ENCODE results near the gene ULK1.
"Not testable (repeated sequence)": the region's sequence is repeated elsewhere in the genome, so short reads cannot be mapped to it uniquely, and the experiment has no call there.

The ULK1 gene

DNA sequence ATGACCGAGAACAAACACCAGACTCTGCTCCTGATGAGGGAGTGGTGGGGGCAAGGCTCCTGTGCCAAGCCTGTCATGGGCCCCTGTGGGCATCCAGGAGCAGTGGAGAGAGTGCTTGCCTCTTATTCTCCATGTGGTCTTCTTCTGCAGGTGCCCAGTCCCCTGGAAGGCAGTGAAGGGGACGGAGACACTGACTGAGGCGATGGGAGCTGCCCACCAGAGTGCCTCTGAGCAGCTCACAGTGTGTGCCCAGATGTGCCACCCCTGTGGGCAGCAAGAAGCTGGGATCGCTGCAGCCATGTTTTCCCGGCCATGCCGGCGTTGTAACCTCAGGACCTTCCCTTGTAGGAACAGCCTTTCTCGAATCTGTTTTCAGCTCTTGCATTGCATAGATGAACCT lies 49.0 kb downstream of the ULK1 start:
- DNase-seq (ENCODE audit: low spot score) = no peak

DNA sequence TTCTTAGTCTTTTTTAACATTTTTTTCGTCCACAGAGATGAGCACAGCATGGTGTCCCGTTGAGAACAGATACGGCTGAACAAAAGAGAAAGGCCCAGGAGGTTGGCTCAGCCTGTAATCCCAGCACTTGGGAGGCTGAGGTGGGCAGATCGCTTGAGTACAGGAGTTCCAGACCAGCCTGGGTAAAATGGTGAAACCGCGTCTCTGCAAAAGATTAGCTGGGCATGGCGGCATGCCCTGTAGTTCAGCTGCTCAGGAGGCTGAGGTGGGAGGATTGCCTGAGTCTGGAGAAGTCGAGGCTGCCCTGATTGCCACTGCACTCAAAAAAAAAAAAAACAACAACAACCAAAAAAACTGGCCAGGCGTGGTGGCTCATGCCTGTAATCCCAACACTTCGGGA lies 49.5 kb downstream of the ULK1 start:
- no peak for DNase-seq (ENCODE audit: low spot score)

DNA sequence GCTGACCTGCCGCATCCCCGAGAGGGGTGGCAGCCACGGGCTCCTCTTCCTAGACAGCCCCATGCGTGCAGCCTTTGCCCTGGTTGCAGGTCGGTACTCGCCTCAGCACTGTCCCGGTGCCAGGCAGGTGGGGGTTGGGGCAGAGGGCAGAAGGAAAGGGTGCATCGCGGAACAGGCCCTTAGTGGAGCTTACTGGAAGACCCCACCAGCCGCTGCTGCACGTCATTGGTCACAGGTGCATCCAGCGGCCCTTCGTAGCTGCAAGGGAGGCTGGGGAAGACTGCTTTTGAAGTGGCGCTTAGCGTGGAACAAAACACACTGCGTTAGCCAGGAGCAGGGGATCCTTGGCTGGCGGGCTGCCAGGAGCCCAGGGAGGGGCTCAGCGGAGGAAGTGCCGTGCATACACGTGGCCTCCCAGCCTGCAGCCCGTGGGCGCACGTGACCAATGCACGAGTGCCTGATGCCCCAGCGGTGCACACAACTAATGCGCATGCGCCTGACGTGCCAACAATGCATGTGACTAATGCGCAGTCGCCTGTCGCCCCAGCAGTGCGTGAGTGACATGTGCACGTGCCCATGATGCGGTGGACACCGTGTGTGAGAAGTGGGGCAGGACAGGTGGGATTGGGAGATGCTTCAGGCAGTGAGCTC lies 50.3 kb downstream of the ULK1 start:
- DNase-seq (ENCODE audit: low spot score) = no peak

DNA sequence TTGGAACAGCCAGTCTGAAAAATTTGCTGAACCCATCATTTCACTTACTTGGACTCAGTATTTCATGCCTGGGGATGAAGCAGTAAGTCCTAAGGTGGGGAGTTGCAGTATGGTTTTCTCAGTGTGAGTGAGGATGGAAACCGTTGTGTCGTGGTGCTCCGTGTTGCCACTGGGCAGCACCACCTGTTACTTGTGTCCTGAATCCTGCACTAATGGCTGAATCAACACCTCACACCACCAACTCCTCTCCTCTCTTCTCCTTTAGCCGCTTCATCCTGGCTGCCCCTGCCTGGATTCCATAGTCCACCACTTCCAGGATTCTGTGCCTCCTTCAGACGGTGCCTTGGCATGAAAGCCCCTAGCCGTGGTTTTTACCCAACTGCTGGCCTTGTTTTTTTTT lies 52.3 kb downstream of the ULK1 start:
- DNase-seq (ENCODE audit: low spot score) = no peak

DNA sequence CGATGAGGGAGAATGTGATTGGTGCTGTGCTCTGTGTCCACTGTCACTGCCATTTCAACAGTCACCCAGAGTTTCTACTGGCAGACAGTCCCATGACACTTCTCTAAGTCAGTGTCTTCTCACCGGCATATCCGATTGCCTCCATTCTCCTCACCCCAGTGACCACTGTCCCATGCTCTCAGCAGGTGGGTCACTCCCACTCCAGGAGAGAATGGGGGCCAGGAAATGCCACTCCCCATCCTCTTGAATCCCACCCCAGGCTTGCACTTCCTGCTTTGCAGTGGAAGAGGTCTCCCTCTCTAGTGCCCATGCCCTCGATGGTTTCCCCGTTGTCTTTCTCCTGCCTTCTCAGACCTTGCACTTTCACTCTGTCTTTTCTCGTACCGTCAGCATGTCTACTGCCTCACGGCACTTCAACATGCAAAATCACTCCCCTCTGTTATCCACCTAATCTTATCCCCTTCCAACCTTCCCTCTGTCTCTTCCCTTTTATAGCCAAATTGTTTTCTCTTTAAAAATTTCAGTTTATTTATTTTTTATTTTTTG lies 53.1 kb downstream of the ULK1 start:
- DNase-seq (ENCODE audit: low spot score) = no peak

DNA sequence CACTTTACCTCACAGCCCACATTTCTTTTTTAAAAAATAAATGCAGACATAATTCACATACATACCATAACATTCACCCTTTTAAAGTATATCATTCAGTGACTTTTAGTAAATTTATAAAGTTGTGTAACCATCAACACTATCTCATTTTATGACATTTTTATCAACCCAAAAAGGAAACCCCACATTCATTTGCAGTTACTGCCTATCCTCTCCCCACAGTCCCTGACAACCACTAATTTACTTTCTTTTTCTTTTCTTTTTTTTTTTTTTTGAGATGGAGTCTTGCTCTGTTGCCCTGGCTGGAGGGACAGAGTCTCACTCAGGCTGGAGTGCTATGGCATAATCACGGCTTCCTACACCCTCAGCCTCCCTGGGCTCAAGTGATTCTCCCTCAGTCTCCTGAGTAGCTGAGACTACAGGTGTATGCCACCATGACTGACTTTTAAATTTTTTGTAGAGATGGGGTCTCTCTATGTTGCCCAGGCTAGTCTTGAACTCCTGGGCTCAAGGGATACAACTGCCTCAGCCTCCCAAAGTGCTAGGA lies 53.8 kb downstream of the ULK1 start:
- DNase-seq (ENCODE audit: low spot score) = no peak

DNA sequence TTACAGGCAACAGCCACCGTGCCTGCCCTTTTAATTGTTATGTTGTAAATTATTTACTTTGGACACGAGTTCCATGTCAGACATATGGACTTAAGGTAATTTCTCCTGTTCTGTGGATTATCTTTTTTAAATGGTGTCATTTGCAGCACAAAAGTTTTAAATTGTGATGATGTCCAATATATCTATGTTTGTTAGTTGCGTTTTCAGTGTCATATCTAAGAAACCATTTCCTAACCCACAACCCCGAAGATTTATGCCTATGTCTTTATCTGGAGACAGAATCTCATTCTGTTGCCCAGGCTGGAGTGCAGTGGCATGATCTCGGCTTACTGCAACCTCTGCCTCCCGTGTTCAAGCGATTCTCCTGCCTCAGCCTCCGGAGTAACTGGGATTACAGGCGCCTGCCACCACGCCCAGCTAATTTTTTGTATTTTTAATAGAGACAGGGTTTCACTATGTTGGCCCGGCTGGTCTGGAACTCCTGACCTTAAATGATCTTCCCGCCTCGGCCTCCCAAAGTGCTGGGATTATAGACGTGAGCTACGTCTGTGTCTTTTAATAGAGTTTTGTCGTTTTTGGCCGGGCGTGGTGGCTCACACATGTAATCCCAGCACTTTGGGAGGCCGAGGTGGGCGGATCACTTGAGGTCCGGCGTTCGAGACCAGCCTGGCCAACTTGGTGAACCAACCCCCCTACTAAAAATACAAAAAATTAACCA lies 54.5 kb downstream of the ULK1 start:
- not testable (repeated sequence) for DNase-seq (ENCODE audit: low spot score)

DNA sequence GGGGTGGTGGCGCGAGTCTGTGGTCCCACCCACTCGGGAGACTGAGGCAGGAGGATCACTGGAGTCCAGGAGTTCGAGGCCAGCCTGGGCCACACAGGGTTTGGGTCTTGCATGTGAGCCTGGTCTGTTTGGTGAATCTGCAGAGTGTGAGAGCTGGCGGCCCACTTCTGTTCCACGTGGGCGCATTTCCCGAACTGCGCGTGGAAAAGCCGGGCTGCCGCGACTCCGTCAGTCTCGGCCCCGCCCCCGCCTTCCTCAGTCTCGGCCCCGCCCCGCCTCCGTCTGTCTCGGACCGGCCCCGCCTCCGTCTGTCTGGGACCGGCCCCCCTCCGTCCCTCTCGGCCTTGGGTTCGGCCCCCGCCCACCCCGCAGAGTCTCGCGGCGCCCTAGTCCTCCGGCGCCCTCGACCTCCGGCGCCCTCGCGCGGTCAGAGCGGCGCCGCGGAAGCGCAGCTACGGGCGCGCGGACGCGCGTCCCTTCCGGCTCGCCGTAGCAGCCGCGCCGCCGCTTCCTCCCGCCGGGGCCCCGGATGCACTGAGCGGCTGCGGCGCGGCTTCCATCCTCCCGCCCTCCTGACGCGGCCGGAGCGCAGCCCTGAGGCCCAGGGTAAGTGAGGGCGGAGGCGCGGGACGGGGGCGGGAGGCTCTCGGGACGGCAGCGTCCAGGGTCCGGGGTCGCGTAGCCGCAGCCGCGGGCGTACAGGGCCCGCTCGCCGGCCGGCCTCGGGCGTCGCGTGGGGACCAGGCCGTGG lies 55.2 kb downstream of the ULK1 start, which contains the start of gene EP400:
Gene EP400, plus strand, starts transcription at position 512 of the 751 bp plus-strand sequence. CDS start 10,678 bp downstream, outside the sequence.
- DNase-seq (ENCODE audit: low spot score) = peak; percentile 98

DNA sequence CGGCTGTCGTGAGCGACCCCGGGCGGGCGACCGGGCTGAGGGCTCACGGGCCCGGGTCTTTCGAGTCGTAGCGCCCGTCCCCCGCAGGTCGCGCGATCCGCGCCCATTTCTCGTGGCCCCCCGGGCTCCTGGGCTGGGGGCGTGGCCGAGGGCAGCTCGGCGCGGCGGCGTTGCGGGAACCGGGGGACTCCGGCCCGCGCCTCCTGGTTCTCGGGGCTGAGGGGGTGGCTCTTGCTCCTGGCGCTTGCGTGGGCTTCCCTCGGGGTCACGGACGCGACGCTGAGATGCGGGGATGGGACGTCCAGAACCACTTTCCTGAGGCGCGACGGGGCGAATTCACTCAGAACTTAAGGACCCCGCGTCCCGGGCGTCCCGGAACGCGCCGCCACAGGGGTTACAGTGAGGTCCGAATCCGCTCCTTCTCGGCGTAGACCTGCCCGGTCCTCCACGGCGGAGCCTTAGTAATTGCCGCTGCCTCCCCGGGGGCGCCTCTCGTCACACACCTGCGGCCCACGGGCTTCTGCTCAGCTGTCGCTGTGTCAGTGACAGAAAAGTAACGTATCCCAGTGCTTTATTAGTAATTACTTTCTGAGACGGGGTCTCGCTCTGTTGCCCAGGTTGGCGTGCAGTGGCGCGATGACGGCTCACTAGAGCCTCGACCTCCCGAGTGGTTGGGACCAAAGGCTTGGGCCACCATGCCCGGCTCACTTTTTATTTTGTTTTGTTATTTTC lies 55.9 kb downstream of the ULK1 start:
- peak; percentile 35 for DNase-seq (ENCODE audit: low spot score)

DNA sequence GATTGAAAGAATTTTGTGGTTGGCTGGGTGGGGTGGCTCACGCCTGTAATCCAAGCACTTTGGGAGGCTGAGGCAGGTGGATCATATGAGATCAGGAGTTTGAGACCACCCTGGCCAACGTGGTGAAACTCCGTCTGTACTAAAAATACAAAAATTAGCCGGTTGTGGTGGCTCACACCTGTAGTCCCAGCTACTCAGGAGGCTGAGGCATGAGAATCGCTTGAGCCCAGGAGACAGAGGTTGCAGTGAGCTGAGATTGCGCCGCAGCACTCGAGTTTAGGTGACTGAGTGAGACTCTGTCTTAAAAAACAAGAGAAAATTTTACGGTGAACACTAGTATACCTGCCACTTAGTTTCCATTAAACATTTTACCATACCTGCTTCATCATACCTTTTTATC lies 59.4 kb downstream of the ULK1 start:
- DNase-seq (ENCODE audit: low spot score) = not testable (repeated sequence)

DNA sequence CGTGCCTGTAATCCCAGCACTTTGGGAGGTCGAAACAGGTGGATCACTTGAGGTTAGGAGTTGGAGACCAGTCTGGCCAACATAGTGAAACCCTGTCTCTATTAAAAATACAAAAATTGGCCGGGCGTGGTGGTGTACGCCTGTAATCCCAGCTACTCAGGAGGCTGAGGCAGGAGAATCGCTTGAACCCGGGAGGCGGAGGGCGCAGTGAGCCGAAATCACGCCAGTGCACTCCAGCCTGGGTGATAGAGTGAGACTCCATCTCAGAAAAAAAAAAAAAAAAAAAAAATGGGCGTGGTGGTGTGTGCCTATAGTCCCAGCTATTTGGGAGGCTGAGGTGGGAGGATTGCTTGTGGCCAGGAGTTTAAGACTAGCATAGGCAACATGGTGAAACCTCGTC lies 60.0 kb downstream of the ULK1 start:
- not testable (repeated sequence) for DNase-seq (ENCODE audit: low spot score)

DNA sequence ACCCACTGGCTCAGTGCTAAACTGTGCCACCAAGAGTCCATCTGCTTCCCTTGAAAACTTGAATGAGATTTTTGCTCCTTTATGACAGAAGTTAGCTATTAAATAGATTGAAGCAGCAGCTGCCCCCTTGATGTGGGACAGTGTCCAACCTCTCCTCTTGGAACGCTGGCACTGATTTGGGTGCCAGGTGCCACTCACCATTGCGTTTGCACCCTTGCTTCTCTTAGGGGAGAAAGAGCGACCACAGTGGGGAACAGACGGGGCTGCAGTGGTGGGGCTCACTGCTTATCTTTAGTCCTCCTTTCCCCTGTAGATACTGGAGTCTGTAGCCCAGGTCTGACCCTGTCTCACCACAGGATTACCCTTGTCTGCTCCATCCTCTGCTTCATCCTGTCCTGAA lies 64.7 kb downstream of the ULK1 start:
- DNase-seq (ENCODE audit: low spot score) = no peak

DNA sequence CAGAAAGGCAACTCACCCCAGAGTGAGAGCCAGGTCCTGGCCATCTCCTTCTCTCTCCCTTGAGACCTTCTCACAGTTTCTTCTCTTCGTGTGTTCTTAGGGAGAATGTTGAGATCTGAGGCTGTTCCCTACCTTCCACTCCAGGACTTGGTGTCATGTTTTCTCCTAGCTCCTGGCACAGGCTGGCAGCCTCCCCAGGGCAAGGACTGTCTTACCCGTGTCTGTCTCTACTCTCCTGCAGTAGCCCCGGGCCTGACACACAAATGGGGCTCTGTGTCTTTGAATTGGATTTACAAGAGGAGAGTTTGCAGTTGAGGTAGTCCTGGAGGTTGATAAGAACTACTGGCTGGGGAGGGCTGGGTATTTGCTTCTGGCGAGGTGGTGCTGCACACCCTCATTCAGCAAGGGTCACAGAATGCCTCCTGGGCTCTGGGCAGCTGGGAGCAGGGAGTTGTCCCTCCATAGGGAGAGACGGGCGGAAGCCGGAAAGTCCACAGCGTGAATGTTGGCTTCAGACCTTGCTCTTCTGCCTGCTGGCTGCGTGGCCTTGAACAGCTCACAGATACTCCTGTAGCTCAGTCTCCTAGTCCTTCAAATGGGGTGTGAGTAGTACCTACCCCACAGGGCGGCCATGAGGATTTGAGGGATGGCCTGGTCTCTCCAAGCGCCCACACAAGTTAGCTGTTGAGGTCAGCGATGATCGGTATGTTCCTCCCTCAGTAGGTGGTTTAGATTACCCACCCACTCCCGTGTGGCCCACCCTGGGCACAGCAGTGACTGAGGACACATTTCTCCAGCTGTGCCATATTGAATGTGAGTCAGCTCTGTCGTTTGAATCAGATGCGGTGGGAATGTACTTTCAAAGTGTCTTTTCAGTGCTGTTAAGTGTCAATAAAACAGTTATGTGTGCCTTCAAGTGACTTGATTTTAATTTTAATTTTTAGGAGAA lies 65.5 kb downstream of the ULK1 start:
- no peak for DNase-seq (ENCODE audit: low spot score)

DNA sequence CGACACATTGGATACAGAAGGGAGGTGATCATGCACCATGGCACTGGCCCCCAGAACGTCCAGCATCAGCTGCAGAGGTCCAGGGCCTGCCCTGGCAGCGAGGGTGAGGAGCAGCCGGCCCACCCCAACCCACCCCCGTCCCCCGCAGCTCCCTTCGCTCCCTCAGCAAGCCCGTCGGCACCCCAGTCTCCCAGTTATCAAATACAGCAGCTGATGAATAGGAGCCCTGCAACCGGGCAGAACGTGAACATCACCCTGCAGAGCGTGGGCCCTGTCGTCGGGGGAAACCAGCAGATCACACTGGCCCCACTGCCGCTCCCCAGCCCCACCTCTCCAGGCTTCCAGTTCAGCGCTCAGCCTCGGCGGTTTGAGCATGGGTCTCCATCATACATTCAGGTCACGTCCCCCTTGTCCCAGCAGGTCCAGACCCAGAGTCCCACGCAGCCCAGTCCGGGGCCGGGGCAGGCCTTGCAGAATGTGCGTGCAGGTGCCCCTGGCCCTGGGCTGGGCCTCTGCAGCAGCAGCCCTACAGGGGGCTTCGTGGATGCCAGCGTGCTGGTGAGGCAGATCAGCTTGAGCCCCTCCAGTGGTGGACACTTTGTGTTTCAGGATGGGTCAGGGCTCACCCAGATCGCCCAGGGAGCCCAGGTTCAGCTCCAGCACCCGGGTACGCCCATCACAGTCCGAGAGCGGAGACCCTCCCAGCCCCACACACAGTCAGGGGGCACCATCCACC lies 66.3 kb downstream of the ULK1 start:
- DNase-seq (ENCODE audit: low spot score) = not testable (repeated sequence)

DNA sequence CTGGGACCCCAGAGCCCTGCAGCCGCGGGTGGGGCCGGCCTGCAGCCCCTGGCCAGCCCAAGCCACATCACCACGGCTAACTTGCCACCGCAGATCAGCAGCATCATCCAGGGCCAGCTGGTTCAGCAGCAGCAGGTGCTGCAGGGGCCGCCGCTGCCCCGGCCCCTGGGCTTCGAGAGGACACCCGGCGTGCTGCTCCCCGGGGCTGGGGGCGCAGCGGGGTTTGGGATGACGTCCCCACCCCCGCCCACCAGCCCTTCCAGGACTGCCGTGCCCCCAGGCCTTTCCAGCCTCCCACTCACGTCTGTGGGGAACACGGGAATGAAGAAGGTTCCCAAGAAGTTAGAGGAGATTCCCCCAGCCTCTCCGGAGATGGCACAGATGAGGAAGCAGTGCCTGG lies 66.9 kb downstream of the ULK1 start:
- not testable (repeated sequence) for DNase-seq (ENCODE audit: low spot score)

DNA sequence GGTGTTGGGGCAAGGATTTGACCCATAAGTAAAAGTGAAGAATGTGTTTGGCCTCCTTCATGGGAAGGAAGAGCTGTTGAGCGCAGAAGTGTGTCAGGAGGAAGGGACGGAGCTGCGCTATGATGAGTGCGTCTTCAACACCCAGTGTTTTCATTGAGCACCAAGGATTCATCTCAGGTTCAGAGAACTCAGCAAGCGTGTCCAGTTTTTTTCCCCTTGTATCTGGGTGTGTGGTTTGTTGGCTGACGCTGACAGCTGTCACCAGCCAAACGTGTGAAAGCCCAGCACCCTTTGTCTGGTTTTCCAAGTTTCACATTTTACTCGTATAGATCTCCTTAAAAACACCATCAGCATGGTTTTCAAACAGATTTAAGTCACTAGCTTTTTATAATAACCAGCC lies 67.6 kb downstream of the ULK1 start:
- no peak for DNase-seq (ENCODE audit: low spot score)

DNA sequence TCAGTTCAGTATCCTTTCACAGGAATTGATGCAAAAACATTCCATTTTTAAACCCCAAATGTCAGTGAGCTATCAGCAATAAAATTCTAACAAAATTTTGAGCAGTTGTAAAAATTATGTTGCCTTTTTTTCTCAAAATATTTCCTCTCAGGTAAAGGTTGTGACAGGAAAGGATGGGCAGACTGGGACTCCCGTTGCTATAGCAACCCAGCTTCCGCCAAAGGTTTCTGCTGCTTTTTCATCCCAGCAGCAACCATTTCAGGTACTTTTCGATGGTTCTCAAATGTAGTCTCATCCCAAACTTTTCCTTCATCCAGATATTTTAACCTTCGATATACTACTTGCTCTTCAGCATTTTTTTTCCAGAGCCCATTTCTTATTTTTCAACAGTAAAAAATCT lies 69.0 kb downstream of the ULK1 start:
- DNase-seq (ENCODE audit: low spot score) = no peak

DNA sequence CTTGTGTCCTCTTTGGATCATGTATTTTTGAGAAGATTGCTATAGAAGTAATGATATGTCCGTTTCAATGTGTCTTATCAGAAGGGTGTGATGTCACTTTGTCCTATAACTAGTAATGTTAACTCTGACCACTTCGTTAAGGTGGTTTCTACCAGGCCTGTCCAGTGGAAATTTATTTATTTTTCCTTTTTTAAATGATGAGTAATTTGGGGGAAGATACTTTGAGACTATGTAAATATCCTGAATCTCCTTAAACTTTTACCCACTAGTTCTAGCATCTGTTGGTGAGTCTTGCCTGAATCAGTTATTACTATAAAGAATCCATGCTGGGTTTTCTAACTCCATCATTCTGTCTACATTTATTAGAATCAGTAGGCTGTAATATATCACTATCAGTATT lies 70.7 kb downstream of the ULK1 start:
- no peak for DNase-seq (ENCODE audit: low spot score)

DNA sequence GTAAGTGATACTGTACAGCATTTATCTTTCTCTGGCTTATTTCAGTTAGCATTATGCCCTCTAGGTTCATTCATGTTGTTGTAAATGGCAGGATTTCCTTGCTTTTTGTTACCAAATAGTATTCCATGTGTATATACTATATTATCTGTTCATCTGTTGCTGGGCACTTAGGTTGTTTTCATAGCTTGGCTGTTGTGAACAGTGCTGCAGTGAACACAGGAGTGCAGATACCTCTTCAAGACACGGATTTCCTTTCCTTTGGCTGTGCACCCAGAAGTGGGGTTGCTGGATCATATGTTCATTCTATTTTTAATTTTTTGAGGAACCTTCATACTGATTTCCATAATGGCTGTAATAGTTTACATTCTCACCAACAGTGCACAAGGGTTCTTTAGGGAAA lies 76.8 kb downstream of the ULK1 start:
- no peak for DNase-seq (ENCODE audit: low spot score)
